Measurements from ENCODE around the gene HSPA12A.

HSPA12A gene

GRCh38 chr10:116667484-116667883, 74.9 kb downstream of the HSPA12A start:
- DNase-seq, result no peak

- DNase-seq, result no peak
Measured at GRCh38 chr10:116665541-116666125, 76.7 kb downstream of the HSPA12A start.

- no peak for DNase-seq
Measured at GRCh38 chr10:116664631-116665030, 77.7 kb downstream of the HSPA12A start.

- DNase-seq, result no peak
Measured at GRCh38 chr10:116663342-116663741, 79.0 kb downstream of the HSPA12A start.

GRCh38 chr10:116660860-116661259, 81.5 kb downstream of the HSPA12A start:
- no peak for DNase-seq

- no peak for DNase-seq
Measured at GRCh38 chr10:116659049-116659670, 83.2 kb downstream of the HSPA12A start.

GRCh38 chr10:116657863-116658551, 84.4 kb downstream of the HSPA12A start:
- DNase-seq, result no peak

- no peak for DNase-seq
Measured at GRCh38 chr10:116656044-116656443, 86.3 kb downstream of the HSPA12A start.

GRCh38 chr10:116655568-116655967, 86.8 kb downstream of the HSPA12A start:
- DNase-seq, result no peak

GRCh38 chr10:116654816-116655215, 87.5 kb downstream of the HSPA12A start:
- no peak for DNase-seq

GRCh38 chr10:116653885-116654284, 88.5 kb downstream of the HSPA12A start:
- DNase-seq, result no peak

- DNase-seq, result no peak
Measured at GRCh38 chr10:116648903-116649302, 93.5 kb downstream of the HSPA12A start.

- no peak for DNase-seq
Measured at GRCh38 chr10:116646502-116646901, 95.9 kb downstream of the HSPA12A start.

- no peak for DNase-seq
Measured at GRCh38 chr10:116637830-116638229, 104.5 kb downstream of the HSPA12A start.

- no peak for DNase-seq
Measured at GRCh38 chr10:116636976-116637375, 105.4 kb downstream of the HSPA12A start.

- no peak for DNase-seq
Measured at GRCh38 chr10:116636385-116636784, 106.0 kb downstream of the HSPA12A start.

GRCh38 chr10:116634126-116634975, 108.0 kb downstream of the HSPA12A start:
- no peak for DNase-seq

GRCh38 chr10:116633216-116633600, 109.2 kb downstream of the HSPA12A start:
- no peak for DNase-seq

GRCh38 chr10:116632596-116633215, 109.7 kb downstream of the HSPA12A start:
- no peak for DNase-seq

- no peak for DNase-seq
Measured at GRCh38 chr10:116631871-116632295, 110.5 kb downstream of the HSPA12A start.

GRCh38 chr10:116630020-116630419, 112.3 kb downstream of the HSPA12A start:
- DNase-seq, result no peak

GRCh38 chr10:116629340-116629739, 113.0 kb downstream of the HSPA12A start:
- DNase-seq, result no peak

GRCh38 chr10:116627386-116627933, 114.9 kb downstream of the HSPA12A start:
- no peak for DNase-seq

Data from NCI-H1105 treated with DMSO at 0.1 percent for 48 hours (cell line).